Thyroid gland (tissue), 4 donors: ENCODE results near the gene KLHL1. TPM values are rescaled to one million over a fixed set of nuclear protein-coding genes. Genes with fewer than 3 reads are reported as not detected.

Experiments
- DNase-seq, 2 donors: peaks; one replicate each; pipeline ENCODE4 v3.0.0-alpha.2; 2019
- H3K27ac ChIP-seq, 3 donors: fragments of 200-600 bp; sonication (generic); 1 replicate in 2 of 3; 2 replicates in 1 of 3; pipeline ENCODE4 v1.5.1; 2016 to 2019; ENCODE audit warnings: mild to moderate bottlenecking in 1 of 3, moderate library complexity in 1 of 3
- H3K27me3 ChIP-seq: fragments of 200-600 bp; sonication (generic); one replicate; pipeline ENCODE4 v1.5.1; 2019
- H3K36me3 ChIP-seq, 2 donors: fragments of 200-600 bp; sonication (generic); one replicate each; pipeline ENCODE4 v1.5.1; 2016 to 2019
- H3K4me1 ChIP-seq, 2 donors: fragments of 200-600 bp; sonication (generic); one replicate each; pipeline ENCODE4 v1.5.1; 2017 to 2019
- H3K4me3 ChIP-seq, 3 donors: fragments of 200-600 bp; sonication (generic); replicated peaks in 1 of 3; 1 replicate in 2 of 3; 2 replicates in 1 of 3; pipeline ENCODE4 v1.5.1; 2016; ENCODE audit warnings: mild to moderate bottlenecking in 1 of 3
- H3K9me3 ChIP-seq: fragments of 200-600 bp; sonication (generic); one replicate; pipeline ENCODE4 v1.5.1; 2017
- POLR2A ChIP-seq, 2 donors: fragments of 450-650 bp; IDR thresholded peaks; one replicate each; pipeline ENCODE4 v1.6.1; 2017; ENCODE audit warnings: antibody characterized with exemption in 2 of 2, mild to moderate bottlenecking in 2 of 2, moderate library complexity in 1 of 2
- WGBS, 2 donors: methylation state at CpG; one replicate each; pipeline ENCODE4 v1.1.5; 2017; 5-methylcytosine and 5-hydroxymethylcytosine counted together
- intact Hi-C: fragments of 100-400 bp; cut with DNase I; formaldehyde crosslinking; loops from one replicate; pipeline ENCODE4 v1.15.1; 2023
- total RNA-seq, 4 donors: library from RNA; depleted of rRNA; stranded (reverse); fragments of >200 nt; gene quantifications; one replicate each; pipeline ENCODE4 v1.2.3, GENCODE V29; 2016
- TF ChIP-seq, protein P1 (sequence below), 6 experiments: fragments of 200-600 bp in 3 of 6; fragments of 450-650 bp in 3 of 6; sonication (generic) in 3 of 6; IDR thresholded peaks; one replicate each; pipeline ENCODE4 v1.5.1; 2016 to 2019; ENCODE audit warnings: antibody characterized with exemption in 6 of 6, mild to moderate bottlenecking in 2 of 6, inconsistent platforms in 1 of 6, moderate library complexity in 1 of 6

The KLHL1 gene
- total RNA-seq, 4 donors from 2014 or later = not detected

DNA sequence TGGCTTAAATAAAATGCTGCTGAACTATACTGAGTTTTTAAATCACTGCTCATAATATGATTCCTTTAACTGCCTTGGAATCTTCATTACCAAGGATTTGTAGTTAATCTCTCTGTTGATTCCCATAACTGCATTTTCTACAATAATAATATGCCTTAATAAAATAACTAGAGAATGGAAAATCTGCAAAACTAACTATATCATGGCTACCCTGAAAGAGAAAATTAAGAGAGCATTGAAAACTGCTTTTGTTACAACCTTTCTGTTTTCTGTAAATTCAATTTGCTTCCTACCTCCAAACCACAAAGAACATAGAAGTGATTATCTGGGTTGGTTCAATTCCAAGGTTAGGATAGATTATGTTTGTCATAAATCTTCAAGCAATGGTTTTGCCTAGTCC is 203.5 kb downstream of the KLHL1 start:
- TF ChIP-seq POLR2A (IDR thresholded peaks at IDR 0.05) = no peak
- TF ChIP-seq, protein P1, sequence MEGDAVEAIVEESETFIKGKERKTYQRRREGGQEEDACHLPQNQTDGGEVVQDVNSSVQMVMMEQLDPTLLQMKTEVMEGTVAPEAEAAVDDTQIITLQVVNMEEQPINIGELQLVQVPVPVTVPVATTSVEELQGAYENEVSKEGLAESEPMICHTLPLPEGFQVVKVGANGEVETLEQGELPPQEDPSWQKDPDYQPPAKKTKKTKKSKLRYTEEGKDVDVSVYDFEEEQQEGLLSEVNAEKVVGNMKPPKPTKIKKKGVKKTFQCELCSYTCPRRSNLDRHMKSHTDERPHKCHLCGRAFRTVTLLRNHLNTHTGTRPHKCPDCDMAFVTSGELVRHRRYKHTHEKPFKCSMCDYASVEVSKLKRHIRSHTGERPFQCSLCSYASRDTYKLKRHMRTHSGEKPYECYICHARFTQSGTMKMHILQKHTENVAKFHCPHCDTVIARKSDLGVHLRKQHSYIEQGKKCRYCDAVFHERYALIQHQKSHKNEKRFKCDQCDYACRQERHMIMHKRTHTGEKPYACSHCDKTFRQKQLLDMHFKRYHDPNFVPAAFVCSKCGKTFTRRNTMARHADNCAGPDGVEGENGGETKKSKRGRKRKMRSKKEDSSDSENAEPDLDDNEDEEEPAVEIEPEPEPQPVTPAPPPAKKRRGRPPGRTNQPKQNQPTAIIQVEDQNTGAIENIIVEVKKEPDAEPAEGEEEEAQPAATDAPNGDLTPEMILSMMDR (IDR thresholded peaks at IDR 0.05) = no peak
- Histone ChIP-seq H3K4me3 (no peak overlapping the region), H3K4me1 (peaks cover 0 to 4% of the 10 kb centered on the region in 2 donors), H3K36me3 (no peaks in the 10 kb centered on the region), H3K27me3 (no peaks in the 10 kb centered on the region), H3K27ac (peak overlapping the region in 1 of 3 donors; percentile 54), H3K9me3 (no peaks in the 10 kb centered on the region)
- no peak for DNase-seq
- intact Hi-C loops = no loop called here

DNA sequence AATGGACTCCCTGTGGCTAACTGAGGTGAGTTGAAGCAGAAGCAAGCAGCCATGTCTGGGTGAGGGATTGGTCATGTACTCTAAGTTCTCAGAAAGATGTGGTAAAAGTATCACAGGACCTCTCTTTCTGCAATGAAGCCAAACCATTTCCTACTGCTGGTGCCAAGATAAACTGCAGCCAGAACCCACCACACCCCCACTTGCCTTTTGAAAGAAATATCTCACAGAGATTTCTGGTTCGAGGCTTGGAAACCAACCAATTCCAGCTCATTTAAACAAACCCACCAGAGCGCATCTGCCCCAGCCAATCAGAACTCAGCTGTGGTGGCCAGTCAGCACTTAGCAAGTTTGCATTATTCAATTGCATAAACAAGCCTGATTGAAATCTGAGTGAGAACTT is 205.2 kb downstream of the KLHL1 start:
- DNase-seq = peak; percentile 38 to 58
- WGBS, 2 donors = 48 to 57% methylated on average over 2 of the region's 2 CpGs
- intact Hi-C loops = no loop called here
- TF ChIP-seq, protein P1 (IDR thresholded peaks at IDR 0.05) = no peak
- no peak for TF ChIP-seq POLR2A (IDR thresholded peaks at IDR 0.05)
- Histone ChIP-seq H3K9me3 (no peaks in the 10 kb centered on the region), H3K36me3 (no peaks in the 10 kb centered on the region), H3K4me1 (no peaks in the 10 kb centered on the region), H3K27me3 (no peaks in the 10 kb centered on the region), H3K27ac (no peak overlapping the region), H3K4me3 (no peak overlapping the region)

DNA sequence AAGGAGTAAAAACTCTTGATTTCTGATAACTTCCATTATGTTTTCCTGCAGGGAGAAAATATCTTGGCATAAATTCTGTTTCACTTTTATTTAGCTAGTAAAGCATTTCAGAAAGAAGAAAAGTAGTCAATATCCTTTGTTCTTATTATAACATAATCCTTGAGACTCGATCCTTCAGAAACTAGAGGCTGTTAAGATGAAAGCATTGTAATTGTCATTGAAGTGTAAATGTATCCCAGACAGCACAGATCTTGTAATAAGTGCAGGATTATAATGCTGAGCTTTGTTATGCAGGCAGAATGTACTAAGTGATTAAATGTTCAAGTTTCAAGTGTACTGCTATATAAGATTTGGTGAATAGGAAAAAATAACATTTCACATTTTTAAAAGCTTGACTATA is 225.8 kb downstream of the KLHL1 start:
- H3K9me3 ChIP-seq = no peaks in the 10 kb centered on the region
- 68 to 76% methylated on average over 1 of the region's 1 CpG for WGBS, 2 donors
- intact Hi-C loops = no loop called here
- DNase-seq = no peak
- H3K4me1 ChIP-seq = no peaks in the 10 kb centered on the region
- no peaks in the 10 kb centered on the region for H3K36me3 ChIP-seq
- no peaks in the 10 kb centered on the region for H3K27me3 ChIP-seq
- no peak overlapping the region for H3K27ac ChIP-seq
- no peak overlapping the region for H3K4me3 ChIP-seq
- TF ChIP-seq POLR2A (IDR thresholded peaks at IDR 0.05) = no peak
- TF ChIP-seq, protein P1 (IDR thresholded peaks at IDR 0.05) = no peak

GRCh38 chr13:69879936-69880335 is 228.3 kb downstream of the KLHL1 start:
- Histone ChIP-seq H3K27me3 (no peaks in the 10 kb centered on the region), H3K4me1 (no peaks in the 10 kb centered on the region), H3K36me3 (no peaks in the 10 kb centered on the region), H3K9me3 (no peaks in the 10 kb centered on the region), H3K27ac (no peak overlapping the region), H3K4me3 (no peak overlapping the region)
- DNase-seq = no peak
- TF ChIP-seq POLR2A (IDR thresholded peaks at IDR 0.05) = no peak
- TF ChIP-seq, protein P1 (IDR thresholded peaks at IDR 0.05) = no peak
- 92 to 93% methylated on average over 1 of the region's 1 CpG for WGBS, 2 donors
- intact Hi-C loops = no loop called here

DNA sequence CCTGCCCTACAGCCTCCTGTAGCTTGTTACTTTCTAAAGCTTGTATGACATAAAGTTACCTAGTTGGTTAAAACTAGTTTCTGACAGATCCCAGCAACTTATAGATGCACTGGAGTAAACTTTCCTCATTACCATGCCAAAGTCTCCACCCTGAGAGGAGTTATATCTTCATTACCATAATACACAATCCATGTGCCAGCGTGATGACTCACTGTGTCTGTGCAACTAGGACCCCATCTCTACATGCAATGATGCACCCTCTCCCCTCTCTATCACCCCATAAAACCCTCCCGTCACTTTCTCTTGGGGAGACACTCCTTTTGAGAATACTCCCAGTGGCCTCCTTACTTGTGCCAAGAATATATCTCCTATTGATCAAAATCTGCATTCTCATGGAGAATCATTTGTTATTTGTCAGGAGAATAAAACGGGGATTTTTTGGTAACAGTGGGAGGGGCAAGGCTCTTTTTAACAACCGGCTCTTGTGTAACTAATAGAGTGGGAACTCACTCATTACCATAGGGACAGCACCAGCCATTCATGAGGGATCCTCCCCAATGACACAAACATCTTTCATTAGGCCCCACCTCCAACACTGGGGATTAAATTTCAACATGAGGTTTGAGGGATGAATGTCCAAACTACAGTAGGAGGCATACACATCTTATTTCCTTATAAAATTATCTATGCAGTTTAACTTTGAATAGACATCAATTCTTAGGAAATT is 235.8 kb downstream of the KLHL1 start:
- intact Hi-C loops = no loop called here
- Histone ChIP-seq H3K9me3 (no peaks in the 10 kb centered on the region), H3K4me1 (no peaks in the 10 kb centered on the region), H3K4me3 (no peak overlapping the region), H3K27ac (no peak overlapping the region), H3K27me3 (no peaks in the 10 kb centered on the region), H3K36me3 (no peaks in the 10 kb centered on the region)
- WGBS, 2 donors = 86 to 91% methylated on average over 4 of the region's 4 CpGs
- TF ChIP-seq, protein P1 (IDR thresholded peaks at IDR 0.05) = no peak
- no peak for TF ChIP-seq POLR2A (IDR thresholded peaks at IDR 0.05)
- no peak for DNase-seq
